Caco-2 (cell line): ENCODE data around the gene EFCAB14. TPM values are rescaled to one million over a fixed set of nuclear protein-coding genes. Genes with fewer than 3 reads are reported as not detected.
"Not testable (repeated sequence)": the region's sequence is repeated elsewhere in the genome, so short reads cannot be mapped to it uniquely, and the experiment has no call there.

ENCODE experiments used
- BruUV-seq: library from RNA; stranded (reverse); fragments of 400-500 nt; replicated peaks from 2 replicates; lab custom pipeline; 2021; lab: Mats Ljungman, UMichigan
- CTCF ChIA-PET: fragments of 300-600 bp; sonication (Branson Sonifier 250); formaldehyde crosslinking; loops from one replicate; lab custom pipeline; 2022; ENCODE audit warnings: antibody characterized with exemption; lab: Charles Lee
- POLR2A ChIA-PET: fragments of 300-600 bp; sonication (Branson Sonifier 250); formaldehyde crosslinking; loops from one replicate; lab custom pipeline; 2022; ENCODE audit warnings: antibody characterized with exemption; lab: Charles Lee
- DNase-seq, 2 experiments: peaks; one replicate each; pipeline versions ENCODE4 v3.0.0 to v3.0.0-alpha.2; 2020 to 2022
- H3K27me3 ChIP-seq: replicated peaks from 2 replicates; pipeline ENCODE4 v1.6.0; 2011; ENCODE audit warnings: low read length; ENCODE audit not compliant: control insufficient read depth, insufficient read depth
- H3K36me3 ChIP-seq: 2 replicates; pipeline ENCODE4 v1.5.1; 2011; ENCODE audit warnings: low read length; ENCODE audit not compliant: control insufficient read depth, insufficient read depth
- H3K4me1 ChIP-seq: fragments of 250-450 bp; sonication (Bioruptor Pico); 2 replicates; pipeline ENCODE4 v1.5.1; 2020; ENCODE audit warnings: mild to moderate bottlenecking
- H3K4me3 ChIP-seq: 2 replicates; pipeline ENCODE4 v1.5.1; 2011; ENCODE audit warnings: low read depth, mild to moderate bottlenecking, control low read depth, low read length
- H3K9me3 ChIP-seq: fragments of 250-450 bp; sonication (Bioruptor Pico); 2 replicates; pipeline ENCODE4 v1.5.1; 2020; ENCODE audit warnings: mild to moderate bottlenecking, moderate library complexity
- H3K27ac Mint-ChIP-seq: one replicate; pipeline ENCODE4 v1.8.0; 2022; ENCODE audit warnings: mixed read lengths; ENCODE audit not compliant: unreplicated experiment
- H3K27me3 Mint-ChIP-seq: one replicate; pipeline ENCODE4 v1.8.0; 2022; ENCODE audit warnings: mixed read lengths; ENCODE audit not compliant: insufficient read depth, unreplicated experiment
- H3K36me3 Mint-ChIP-seq: one replicate; pipeline ENCODE4 v1.8.0; 2022; ENCODE audit warnings: mild to moderate bottlenecking, mixed read lengths; ENCODE audit not compliant: insufficient read depth, unreplicated experiment
- H3K4me1 Mint-ChIP-seq: one replicate; pipeline ENCODE4 v1.8.0; 2022; ENCODE audit warnings: low read depth, mixed read lengths; ENCODE audit not compliant: unreplicated experiment
- H3K4me3 Mint-ChIP-seq: one replicate; pipeline ENCODE4 v1.8.0; 2022; ENCODE audit warnings: mild to moderate bottlenecking, moderate library complexity, mixed read lengths; ENCODE audit not compliant: unreplicated experiment
- H3K9me3 Mint-ChIP-seq: one replicate; pipeline ENCODE4 v1.8.0; 2022; ENCODE audit warnings: mixed read lengths; ENCODE audit not compliant: unreplicated experiment
- intact Hi-C: fragments of 100-400 bp; cut with micrococcal nuclease; formaldehyde crosslinking; loops from one replicate; pipeline ENCODE4 v1.10.0; 2022; ENCODE audit not compliant: unreplicated experiment
- total RNA-seq: library from RNA; stranded (reverse); gene quantifications from 2 replicates; pipeline ENCODE4 v1.2.3, GENCODE V29; 2022
- TF ChIP-seq, protein P1 (sequence below), 2 experiments: fragments of 200-600 bp in 1 of 2; IDR thresholded peaks; 1 replicate in 1 of 2; 2 replicates in 1 of 2; pipeline versions ENCODE4 v1.5.1 to v1.8.0; 2011 to 2022; ENCODE audit warnings: antibody characterized with exemption in 1 of 2, control low read depth in 1 of 2, inconsistent platforms in 1 of 2, low read depth in 1 of 2, low read length in 1 of 2, mild to moderate bottlenecking in 1 of 2, moderate library complexity in 1 of 2; ENCODE audit not compliant: insufficient read depth in 1 of 2, severe bottlenecking in 1 of 2, unreplicated experiment in 1 of 2

Gene EFCAB14
- total RNA-seq, 1 experiment from 2014 or later, result 60.3 TPM

DNA sequence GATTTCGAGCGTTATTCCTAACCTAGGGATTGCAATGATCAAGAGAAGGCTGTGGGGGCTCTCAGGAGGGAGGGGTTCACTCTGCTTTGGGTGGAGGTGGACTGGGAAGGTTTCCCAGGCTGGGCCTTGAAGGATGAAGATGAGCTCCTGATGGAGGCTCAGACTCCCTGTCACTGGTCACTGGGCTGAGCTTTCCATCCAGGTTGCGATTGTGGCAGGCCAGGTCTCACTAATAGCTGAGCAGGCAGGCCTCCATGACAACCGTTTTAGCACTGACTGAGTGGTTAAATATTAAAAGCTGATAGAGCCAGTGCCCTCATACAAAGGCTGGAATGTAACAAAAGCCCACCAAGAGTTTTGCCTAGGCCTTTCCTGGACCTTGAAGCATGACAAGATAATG, 36.2 kb upstream of the EFCAB14 start:
- intact Hi-C loops, result no loop called here
- Mint-ChIP-seq H3K27ac (peak overlapping the region; percentile 54), H3K27me3 (no peaks in the 10 kb centered on the region), H3K36me3 (no peaks in the 10 kb centered on the region), H3K4me3 (peak overlapping the region; percentile 10), H3K4me1 (peaks cover 43% of the 10 kb centered on the region), H3K9me3 (peaks cover 2% of the 10 kb centered on the region)
- TF ChIP-seq, protein P1, sequence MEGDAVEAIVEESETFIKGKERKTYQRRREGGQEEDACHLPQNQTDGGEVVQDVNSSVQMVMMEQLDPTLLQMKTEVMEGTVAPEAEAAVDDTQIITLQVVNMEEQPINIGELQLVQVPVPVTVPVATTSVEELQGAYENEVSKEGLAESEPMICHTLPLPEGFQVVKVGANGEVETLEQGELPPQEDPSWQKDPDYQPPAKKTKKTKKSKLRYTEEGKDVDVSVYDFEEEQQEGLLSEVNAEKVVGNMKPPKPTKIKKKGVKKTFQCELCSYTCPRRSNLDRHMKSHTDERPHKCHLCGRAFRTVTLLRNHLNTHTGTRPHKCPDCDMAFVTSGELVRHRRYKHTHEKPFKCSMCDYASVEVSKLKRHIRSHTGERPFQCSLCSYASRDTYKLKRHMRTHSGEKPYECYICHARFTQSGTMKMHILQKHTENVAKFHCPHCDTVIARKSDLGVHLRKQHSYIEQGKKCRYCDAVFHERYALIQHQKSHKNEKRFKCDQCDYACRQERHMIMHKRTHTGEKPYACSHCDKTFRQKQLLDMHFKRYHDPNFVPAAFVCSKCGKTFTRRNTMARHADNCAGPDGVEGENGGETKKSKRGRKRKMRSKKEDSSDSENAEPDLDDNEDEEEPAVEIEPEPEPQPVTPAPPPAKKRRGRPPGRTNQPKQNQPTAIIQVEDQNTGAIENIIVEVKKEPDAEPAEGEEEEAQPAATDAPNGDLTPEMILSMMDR (IDR thresholded peaks at IDR 0.05; ENCODE audit: insufficient read depth in 1 of 2, low read depth in 1 of 2, low read length in 1 of 2, severe bottlenecking in 1 of 2, unreplicated experiment in 1 of 2), result no peak
- ChIA-PET CTCF (no interaction called here), POLR2A (no interaction called here)
- H3K36me3 ChIP-seq, result no peaks in the 10 kb centered on the region
- H3K4me1 ChIP-seq, result peaks cover 41% of the 10 kb centered on the region
- no peaks in the 10 kb centered on the region for H3K9me3 ChIP-seq
- H3K4me3 ChIP-seq, result no peak overlapping the region
- no peaks in the 10 kb centered on the region for H3K27me3 ChIP-seq
- DNase-seq, result peak; percentile 18 to 46
- BruUV-seq, result no TSS peak

DNA sequence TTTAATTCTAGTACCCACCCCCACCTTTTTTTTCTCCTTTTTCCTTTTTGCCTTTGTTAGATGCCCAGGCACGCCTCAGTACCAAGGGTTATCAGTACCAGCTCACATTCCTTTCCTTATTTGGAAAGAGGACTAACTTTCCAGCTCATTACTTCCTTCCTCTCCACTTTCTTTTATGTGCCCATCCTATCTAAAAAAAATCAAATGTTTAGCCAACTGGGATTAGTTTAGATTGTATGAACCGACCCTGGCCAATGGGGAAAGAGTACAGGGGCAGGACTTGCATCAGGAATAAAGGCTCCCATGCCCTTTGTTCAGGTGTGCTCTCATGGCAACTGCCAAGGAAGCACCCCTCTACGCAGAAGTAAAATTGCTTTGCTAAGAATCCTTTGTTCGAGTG, 35.8 kb upstream of the EFCAB14 start:
- H3K4me1 ChIP-seq, result peaks cover 41% of the 10 kb centered on the region
- H3K9me3 ChIP-seq, H3K9me3 Mint-ChIP-seq, H3K36me3 ChIP-seq, POLR2A ChIA-PET, H3K27me3 Mint-ChIP-seq, BruUV-seq, H3K4me3 ChIP-seq, intact Hi-C loops, CTCF ChIA-PET, H3K27me3 ChIP-seq, H3K36me3 Mint-ChIP-seq, DNase-seq: not testable (repeated sequence)
- peak overlapping the region; percentile 54 for H3K27ac Mint-ChIP-seq
- H3K4me3 Mint-ChIP-seq, result peak overlapping the region; percentile 10
- H3K4me1 Mint-ChIP-seq, result peaks cover 42% of the 10 kb centered on the region

DNA sequence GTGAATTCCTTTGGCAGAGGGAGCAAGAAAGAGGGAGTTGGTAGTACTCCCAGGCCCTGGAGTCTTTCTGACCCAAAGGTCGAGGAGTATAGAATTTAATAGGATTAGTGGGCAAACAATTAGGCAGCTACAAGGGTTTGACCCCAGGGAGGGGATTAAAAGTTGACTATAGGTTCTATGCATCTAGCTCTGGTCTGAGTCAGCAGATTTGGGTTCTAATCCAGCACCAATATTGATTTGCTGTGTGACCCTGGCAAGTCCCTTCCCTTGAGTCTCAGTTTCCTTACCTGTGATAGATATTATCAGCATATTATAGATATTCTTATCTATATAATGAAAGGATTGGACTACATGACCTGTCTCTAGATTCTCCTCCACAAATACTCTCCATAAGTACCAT, 35.1 kb upstream of the EFCAB14 start:
- Histone ChIP-seq H3K4me1 (peaks cover 41% of the 10 kb centered on the region), H3K27me3 (no peaks in the 10 kb centered on the region), H3K9me3 (no peaks in the 10 kb centered on the region), H3K4me3 (no peak overlapping the region), H3K36me3 (no peaks in the 10 kb centered on the region)
- peaks cover 40% of the 10 kb centered on the region for H3K4me1 Mint-ChIP-seq
- H3K27ac Mint-ChIP-seq, result no peak overlapping the region
- no peaks in the 10 kb centered on the region for H3K36me3 Mint-ChIP-seq
- CTCF ChIA-PET, result no interaction called here
- no TSS peak for BruUV-seq
- intact Hi-C loops, result no loop called here
- no peaks in the 10 kb centered on the region for H3K27me3 Mint-ChIP-seq
- POLR2A ChIA-PET, result no interaction called here
- H3K4me3 Mint-ChIP-seq, result no peak overlapping the region
- DNase-seq, result no peak
- H3K9me3 Mint-ChIP-seq, result no peaks in the 10 kb centered on the region
- TF ChIP-seq, protein P1 (IDR thresholded peaks at IDR 0.05; ENCODE audit: insufficient read depth in 1 of 2, low read depth in 1 of 2, low read length in 1 of 2, severe bottlenecking in 1 of 2, unreplicated experiment in 1 of 2), result no peak
